Measurements from ENCODE around the gene TRIM14. TPM values are rescaled to one million over a fixed set of nuclear protein-coding genes. Genes with fewer than 3 reads are reported as not detected.
A peak's percentile ranks its signal among the peaks of the same experiment; 100 is the strongest.

The TRIM14 gene
- total and polyA plus RNA-seq, 2 of the 13 experiments (the other 11 are each of a cell fraction or from before 2014, with no cell fraction given) = 9.2 to 13.0 TPM

DNA sequence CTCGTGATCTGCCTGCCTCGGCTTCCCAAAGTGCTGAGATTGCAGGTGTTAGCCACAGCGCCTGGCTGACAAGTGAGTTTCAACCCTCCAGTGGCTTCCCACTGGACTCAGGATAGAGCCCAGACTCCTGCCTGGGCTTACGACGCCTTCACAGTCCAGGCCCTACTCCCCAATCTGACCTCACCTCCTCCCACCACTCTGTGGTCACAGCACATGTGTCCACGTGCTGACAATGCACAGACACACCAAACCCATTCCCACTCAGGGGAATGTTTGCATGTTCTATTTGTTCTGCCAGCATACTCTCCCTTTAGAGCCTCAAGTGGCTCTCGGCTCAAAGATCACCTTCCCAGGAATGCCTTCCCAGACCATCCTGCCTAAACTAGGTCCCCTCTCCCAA, 31.1 kb upstream of the TRIM14 start (continued):
- TF ChIP-seq E2F5 (CRISPR knock-in tag; conservative IDR thresholded peaks at IDR 0.05) (no peak), ZNF772 (CRISPR knock-in tag; IDR thresholded peaks at IDR 0.05) (no peak), ZBTB20 (CRISPR knock-in tag; IDR thresholded peaks at IDR 0.05; ENCODE audit: borderline replicate concordance, low read depth) (no peak), KDM3A (CRISPR knock-in tag; IDR thresholded peaks at IDR 0.05; ENCODE audit: low read depth) (no peak), GATA4 (IDR thresholded peaks at IDR 0.05; ENCODE audit: borderline replicate concordance, low read depth) (no peak), ZNF562 (CRISPR knock-in tag; IDR thresholded peaks at IDR 0.05; ENCODE audit: borderline replicate concordance) (no peak), ZNF546 (CRISPR knock-in tag; conservative IDR thresholded peaks at IDR 0.05) (no peak), SETDB1 (CRISPR knock-in tag; IDR thresholded peaks at IDR 0.05; ENCODE audit: borderline replicate concordance) (no peak), FOSL1 (CRISPR knock-in tag; IDR thresholded peaks at IDR 0.05; ENCODE audit: borderline replicate concordance) (no peak), ZNF260 (CRISPR knock-in tag; IDR thresholded peaks at IDR 0.05; ENCODE audit: borderline replicate concordance, low read depth) (no peak), MTA1 (CRISPR knock-in tag; IDR thresholded peaks at IDR 0.05; ENCODE audit: borderline replicate concordance) (0 out of 2 replicates have a peak, but pooled peaks have one; percentile 44), SOX13 (IDR thresholded peaks at IDR 0.05) (no peak), SOX13 (CRISPR knock-in tag; conservative IDR thresholded peaks at IDR 0.05 in 1 of 2, IDR thresholded peaks at IDR 0.05 in 1 of 2) (peak in 1 of 2 experiments; percentile 72; a peak in 2 of 4 replicates), PRPF4 (IDR thresholded peaks at IDR 0.05; ENCODE audit: low read depth, low read length, poor library complexity, severe bottlenecking) (no peak), ZNF354B (CRISPR knock-in tag; IDR thresholded peaks at IDR 0.05) (no peak), ZSCAN9 (CRISPR knock-in tag; IDR thresholded peaks at IDR 0.05; ENCODE audit: borderline replicate concordance) (0 out of 2 replicates have a peak, but pooled peaks have one; percentile 62), TEAD3 (CRISPR knock-in tag; optimal IDR thresholded peaks at IDR 0.05; ENCODE audit: borderline replicate concordance) (peak; percentile 79), ZNF737 (CRISPR knock-in tag; IDR thresholded peaks at IDR 0.05; ENCODE audit: borderline replicate concordance) (no peak), HES4 (CRISPR knock-in tag; IDR thresholded peaks at IDR 0.05; ENCODE audit: borderline replicate concordance) (no peak), PCBP2 (optimal IDR thresholded peaks at IDR 0.05; ENCODE audit: low read depth, low read length, poor library complexity, severe bottlenecking) (no peak), PPARG (CRISPR knock-in tag; conservative IDR thresholded peaks at IDR 0.05) (no peak), SIN3B (IDR thresholded peaks at IDR 0.05; ENCODE audit: low read length) (no peak), ZNF12 (CRISPR knock-in tag; IDR thresholded peaks at IDR 0.05) (peak; percentile 61; the same call in 1 of the 2 replicates), XBP1 (CRISPR knock-in tag; IDR thresholded peaks at IDR 0.05) (no peak), ZNF549 (CRISPR knock-in tag; IDR thresholded peaks at IDR 0.05) (no peak)
- TF ChIP-seq, protein P1, sequence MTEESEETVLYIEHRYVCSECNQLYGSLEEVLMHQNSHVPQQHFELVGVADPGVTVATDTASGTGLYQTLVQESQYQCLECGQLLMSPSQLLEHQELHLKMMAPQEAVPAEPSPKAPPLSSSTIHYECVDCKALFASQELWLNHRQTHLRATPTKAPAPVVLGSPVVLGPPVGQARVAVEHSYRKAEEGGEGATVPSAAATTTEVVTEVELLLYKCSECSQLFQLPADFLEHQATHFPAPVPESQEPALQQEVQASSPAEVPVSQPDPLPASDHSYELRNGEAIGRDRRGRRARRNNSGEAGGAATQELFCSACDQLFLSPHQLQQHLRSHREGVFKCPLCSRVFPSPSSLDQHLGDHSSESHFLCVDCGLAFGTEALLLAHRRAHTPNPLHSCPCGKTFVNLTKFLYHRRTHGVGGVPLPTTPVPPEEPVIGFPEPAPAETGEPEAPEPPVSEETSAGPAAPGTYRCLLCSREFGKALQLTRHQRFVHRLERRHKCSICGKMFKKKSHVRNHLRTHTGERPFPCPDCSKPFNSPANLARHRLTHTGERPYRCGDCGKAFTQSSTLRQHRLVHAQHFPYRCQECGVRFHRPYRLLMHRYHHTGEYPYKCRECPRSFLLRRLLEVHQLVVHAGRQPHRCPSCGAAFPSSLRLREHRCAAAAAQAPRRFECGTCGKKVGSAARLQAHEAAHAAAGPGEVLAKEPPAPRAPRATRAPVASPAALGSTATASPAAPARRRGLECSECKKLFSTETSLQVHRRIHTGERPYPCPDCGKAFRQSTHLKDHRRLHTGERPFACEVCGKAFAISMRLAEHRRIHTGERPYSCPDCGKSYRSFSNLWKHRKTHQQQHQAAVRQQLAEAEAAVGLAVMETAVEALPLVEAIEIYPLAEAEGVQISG (CRISPR knock-in tag; IDR thresholded peaks at IDR 0.05) = peak; percentile 58; the same call in 1 of the 2 replicates
- TF ChIP-seq, protein P2, sequence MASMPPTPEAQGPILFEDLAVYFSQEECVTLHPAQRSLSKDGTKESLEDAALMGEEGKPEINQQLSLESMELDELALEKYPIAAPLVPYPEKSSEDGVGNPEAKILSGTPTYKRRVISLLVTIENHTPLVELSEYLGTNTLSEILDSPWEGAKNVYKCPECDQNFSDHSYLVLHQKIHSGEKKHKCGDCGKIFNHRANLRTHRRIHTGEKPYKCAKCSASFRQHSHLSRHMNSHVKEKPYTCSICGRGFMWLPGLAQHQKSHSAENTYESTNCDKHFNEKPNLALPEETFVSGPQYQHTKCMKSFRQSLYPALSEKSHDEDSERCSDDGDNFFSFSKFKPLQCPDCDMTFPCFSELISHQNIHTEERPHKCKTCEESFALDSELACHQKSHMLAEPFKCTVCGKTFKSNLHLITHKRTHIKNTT (CRISPR knock-in tag; IDR thresholded peaks at IDR 0.05) = no peak
- TF ChIP-seq, protein P3, sequence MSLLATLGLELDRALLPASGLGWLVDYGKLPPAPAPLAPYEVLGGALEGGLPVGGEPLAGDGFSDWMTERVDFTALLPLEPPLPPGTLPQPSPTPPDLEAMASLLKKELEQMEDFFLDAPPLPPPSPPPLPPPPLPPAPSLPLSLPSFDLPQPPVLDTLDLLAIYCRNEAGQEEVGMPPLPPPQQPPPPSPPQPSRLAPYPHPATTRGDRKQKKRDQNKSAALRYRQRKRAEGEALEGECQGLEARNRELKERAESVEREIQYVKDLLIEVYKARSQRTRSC (CRISPR knock-in tag; IDR thresholded peaks at IDR 0.05; ENCODE audit: low read depth) = no peak

Data from HepG2 (cell line).